Measurements from ENCODE around the gene WNT6.

GRCh38 chr2:218876562-218877219 is 17.1 kb downstream of the WNT6 start:
- TF ChIP-seq, protein P1, sequence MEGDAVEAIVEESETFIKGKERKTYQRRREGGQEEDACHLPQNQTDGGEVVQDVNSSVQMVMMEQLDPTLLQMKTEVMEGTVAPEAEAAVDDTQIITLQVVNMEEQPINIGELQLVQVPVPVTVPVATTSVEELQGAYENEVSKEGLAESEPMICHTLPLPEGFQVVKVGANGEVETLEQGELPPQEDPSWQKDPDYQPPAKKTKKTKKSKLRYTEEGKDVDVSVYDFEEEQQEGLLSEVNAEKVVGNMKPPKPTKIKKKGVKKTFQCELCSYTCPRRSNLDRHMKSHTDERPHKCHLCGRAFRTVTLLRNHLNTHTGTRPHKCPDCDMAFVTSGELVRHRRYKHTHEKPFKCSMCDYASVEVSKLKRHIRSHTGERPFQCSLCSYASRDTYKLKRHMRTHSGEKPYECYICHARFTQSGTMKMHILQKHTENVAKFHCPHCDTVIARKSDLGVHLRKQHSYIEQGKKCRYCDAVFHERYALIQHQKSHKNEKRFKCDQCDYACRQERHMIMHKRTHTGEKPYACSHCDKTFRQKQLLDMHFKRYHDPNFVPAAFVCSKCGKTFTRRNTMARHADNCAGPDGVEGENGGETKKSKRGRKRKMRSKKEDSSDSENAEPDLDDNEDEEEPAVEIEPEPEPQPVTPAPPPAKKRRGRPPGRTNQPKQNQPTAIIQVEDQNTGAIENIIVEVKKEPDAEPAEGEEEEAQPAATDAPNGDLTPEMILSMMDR (IDR thresholded peaks at IDR 0.05; ENCODE audit: low read length): peak; percentile 98
- TF ChIP-seq EZH2 (optimal IDR thresholded peaks at IDR 0.05; ENCODE audit: low read depth, low read length) (no peak), EZH2phosphoT487 (IDR thresholded peaks at IDR 0.05; ENCODE audit: low read length) (no peak)
